Breast epithelium (tissue), 4 donors: Measurements from ENCODE around the gene VDAC1. TPM values are rescaled to one million over a fixed set of nuclear protein-coding genes. Genes with fewer than 3 reads are reported as not detected.
"Not testable (repeated sequence)": the region's sequence is repeated elsewhere in the genome, so short reads cannot be mapped to it uniquely, and the experiment has no call there.

Experiments used
- DNase-seq, 2 donors: peaks; one replicate each; pipeline ENCODE4 v3.0.0-alpha.2; 2019; ENCODE audit warnings: low spot score in 2 of 2
- H3K27ac ChIP-seq, 2 donors: fragments of 200-600 bp; sonication (generic) in 1 of 2; one replicate each; pipeline ENCODE4 v1.5.1; 2016 to 2019; ENCODE audit warnings: mild to moderate bottlenecking in 1 of 2
- H3K27me3 ChIP-seq, 2 donors: fragments of 200-600 bp; sonication (generic) in 1 of 2; one replicate each; pipeline versions ENCODE4 v1.5.1 to v1.6.0; 2017 to 2019; ENCODE audit warnings: control low read depth in 1 of 2, mild to moderate bottlenecking in 1 of 2
- H3K36me3 ChIP-seq: fragments of 200-600 bp; one replicate; pipeline ENCODE4 v1.5.1; 2019
- H3K4me1 ChIP-seq, 2 donors: fragments of 200-600 bp; sonication (generic); one replicate each; pipeline ENCODE4 v1.5.1; 2016 to 2019; ENCODE audit warnings: control low read depth in 1 of 2
- H3K4me3 ChIP-seq, 3 donors: fragments of 200-600 bp; sonication (generic); 1 replicate in 2 of 3; 2 replicates in 1 of 3; pipeline ENCODE4 v1.5.1; 2016 to 2019; ENCODE audit warnings: mild to moderate bottlenecking in 3 of 3, moderate library complexity in 2 of 3
- H3K9me3 ChIP-seq, 2 donors: fragments of 200-600 bp; sonication (generic) in 1 of 2; one replicate each; pipeline ENCODE4 v1.5.1; 2016 to 2019; ENCODE audit warnings: control low read depth in 1 of 2
- POLR2A ChIP-seq: fragments of 450-650 bp; IDR thresholded peaks from one replicate; pipeline ENCODE4 v1.6.1; 2016; ENCODE audit warnings: antibody characterized with exemption, mild to moderate bottlenecking, moderate library complexity
- POLR2AphosphoS5 ChIP-seq, 3 donors: sonication (generic); formaldehyde crosslinking; IDR thresholded peaks; one replicate each; pipeline ENCODE4 v1.6.1; 2017; ENCODE audit warnings: antibody characterized with exemption in 3 of 3
- intact Hi-C: fragments of 100-400 bp; cut with DNase I; formaldehyde crosslinking; loops from one replicate; pipeline ENCODE4 v1.15.1; 2023; ENCODE audit warnings: low total_unique reads
- total RNA-seq, 3 donors: library from RNA; depleted of rRNA; stranded (reverse); fragments of >200 nt; gene quantifications; one replicate each; pipeline ENCODE4 v1.1.0, GENCODE V29; 2016
- TF ChIP-seq, protein P1 (sequence below), 3 donors: fragments of 450-650 bp; IDR thresholded peaks; one replicate each; pipeline ENCODE4 v1.5.1; 2016 to 2017; ENCODE audit warnings: antibody characterized with exemption in 3 of 3, mild to moderate bottlenecking in 3 of 3, moderate library complexity in 3 of 3

Gene VDAC1
- total RNA-seq, 3 donors from 2014 or later, result 113 to 141 (median 118) TPM

DNA sequence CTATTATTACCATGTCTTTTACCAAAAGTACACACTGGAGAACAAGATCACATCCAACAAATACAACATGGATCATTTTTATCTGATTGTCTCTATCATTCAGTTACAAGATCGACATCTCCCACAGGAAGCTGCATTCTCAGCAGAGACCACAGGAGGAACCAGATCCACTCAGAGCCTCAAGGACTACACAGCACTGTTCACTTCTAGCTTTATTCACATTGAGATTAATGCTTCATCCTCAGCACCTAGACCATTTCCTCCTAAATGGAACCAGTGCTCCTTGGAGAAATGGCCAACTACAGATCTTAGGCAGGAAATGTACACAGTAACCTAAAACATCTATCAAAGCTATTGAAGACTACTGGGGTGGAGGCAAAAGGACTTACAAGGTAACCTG lies 23.1 kb downstream of the VDAC1 start:
- H3K36me3 ChIP-seq, result no peaks in the 10 kb centered on the region
- H3K27me3 ChIP-seq, result no peaks in the 10 kb centered on the region
- no peaks in the 10 kb centered on the region for H3K4me1 ChIP-seq
- intact Hi-C loops, result no loop called here
- no peaks in the 10 kb centered on the region for H3K9me3 ChIP-seq
- TF ChIP-seq POLR2A (no peak), POLR2AphosphoS5 (IDR thresholded peaks at IDR 0.05) (no peak)
- TF ChIP-seq, protein P1, sequence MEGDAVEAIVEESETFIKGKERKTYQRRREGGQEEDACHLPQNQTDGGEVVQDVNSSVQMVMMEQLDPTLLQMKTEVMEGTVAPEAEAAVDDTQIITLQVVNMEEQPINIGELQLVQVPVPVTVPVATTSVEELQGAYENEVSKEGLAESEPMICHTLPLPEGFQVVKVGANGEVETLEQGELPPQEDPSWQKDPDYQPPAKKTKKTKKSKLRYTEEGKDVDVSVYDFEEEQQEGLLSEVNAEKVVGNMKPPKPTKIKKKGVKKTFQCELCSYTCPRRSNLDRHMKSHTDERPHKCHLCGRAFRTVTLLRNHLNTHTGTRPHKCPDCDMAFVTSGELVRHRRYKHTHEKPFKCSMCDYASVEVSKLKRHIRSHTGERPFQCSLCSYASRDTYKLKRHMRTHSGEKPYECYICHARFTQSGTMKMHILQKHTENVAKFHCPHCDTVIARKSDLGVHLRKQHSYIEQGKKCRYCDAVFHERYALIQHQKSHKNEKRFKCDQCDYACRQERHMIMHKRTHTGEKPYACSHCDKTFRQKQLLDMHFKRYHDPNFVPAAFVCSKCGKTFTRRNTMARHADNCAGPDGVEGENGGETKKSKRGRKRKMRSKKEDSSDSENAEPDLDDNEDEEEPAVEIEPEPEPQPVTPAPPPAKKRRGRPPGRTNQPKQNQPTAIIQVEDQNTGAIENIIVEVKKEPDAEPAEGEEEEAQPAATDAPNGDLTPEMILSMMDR (IDR thresholded peaks at IDR 0.05), result no peak
- H3K27ac ChIP-seq, result no peak overlapping the region
- no peak for DNase-seq
- H3K4me3 ChIP-seq, result no peak overlapping the region

DNA sequence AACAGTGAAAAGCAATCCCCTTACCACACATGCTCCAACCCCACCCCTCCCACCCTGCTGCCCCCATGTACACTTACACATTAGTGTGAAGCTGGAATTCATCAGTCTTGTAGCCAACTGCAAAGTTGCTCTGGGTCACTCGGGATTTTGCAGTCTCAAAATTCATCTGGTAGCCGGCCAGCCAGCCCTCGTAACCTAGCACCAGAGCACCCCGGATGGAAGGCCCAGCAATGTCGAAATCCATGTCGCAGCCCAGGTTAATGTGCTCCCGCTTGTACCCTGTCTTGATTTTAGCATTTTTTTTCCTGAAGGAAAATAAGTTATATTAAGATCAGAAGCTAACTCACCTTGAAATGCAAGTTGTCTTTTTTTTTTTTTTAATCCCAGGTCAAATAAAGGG lies 24.1 kb downstream of the VDAC1 start:
- DNase-seq, result no peak
- Histone ChIP-seq H3K27me3 (no peaks in the 10 kb centered on the region), H3K36me3 (no peaks in the 10 kb centered on the region)

DNA sequence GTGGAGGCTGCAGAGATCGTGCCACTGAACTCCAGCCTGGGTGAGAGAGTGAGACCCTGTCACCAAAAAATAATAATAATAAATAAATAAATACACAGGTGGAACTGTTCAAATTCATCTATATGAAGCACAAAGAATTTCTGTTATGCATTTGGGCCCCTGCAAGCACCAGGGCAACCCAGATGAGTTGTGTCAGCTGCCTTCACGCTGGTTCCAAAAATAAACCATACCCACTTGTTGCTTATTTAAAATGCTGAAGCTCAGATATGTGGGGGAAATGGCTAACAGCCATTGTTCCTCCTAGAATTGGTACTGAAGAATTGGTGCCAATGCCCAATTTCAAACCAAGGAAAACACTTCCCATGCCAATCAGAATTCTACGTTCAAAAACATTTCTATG lies 25.8 kb downstream of the VDAC1 start:
- H3K36me3 ChIP-seq, result peaks cover 3% of the 10 kb centered on the region
- no peak for DNase-seq

More for the DNA sequence above, 24.1 kb downstream of the VDAC1 start:
- Histone ChIP-seq H3K27ac (no peak overlapping the region), H3K9me3 (no peaks in the 10 kb centered on the region), H3K4me3 (no peak overlapping the region), H3K4me1 (no peaks in the 10 kb centered on the region)
- no peak for TF ChIP-seq POLR2AphosphoS5 (IDR thresholded peaks at IDR 0.05)
- TF ChIP-seq, protein P1 (IDR thresholded peaks at IDR 0.05), result no peak
- TF ChIP-seq POLR2A, result no peak
- intact Hi-C loops, result no loop called here

DNA sequence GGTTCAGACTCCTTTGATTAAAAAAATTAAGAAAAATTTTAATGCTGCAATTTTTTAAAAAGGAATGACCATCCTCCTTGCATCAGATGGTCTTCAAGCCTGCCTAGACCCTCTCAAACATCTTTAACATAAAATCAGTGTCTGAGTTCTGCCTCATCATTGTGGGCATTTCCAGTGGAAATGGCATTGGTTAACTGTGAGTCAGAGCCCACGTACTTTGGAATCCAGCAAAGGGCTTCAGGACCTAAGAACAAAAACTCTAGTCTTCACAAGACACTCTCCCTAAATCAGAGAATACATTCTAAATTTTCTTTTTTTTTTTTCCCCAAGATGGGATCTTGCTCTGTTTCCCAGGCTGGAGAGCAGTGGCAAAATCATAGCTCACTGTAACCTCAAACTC lies 26.9 kb downstream of the VDAC1 start:
- H3K9me3 ChIP-seq, result no peaks in the 10 kb centered on the region
- H3K27ac ChIP-seq, result no peak overlapping the region
- no peaks in the 10 kb centered on the region for H3K4me1 ChIP-seq
- TF ChIP-seq POLR2A (no peak), POLR2AphosphoS5 (IDR thresholded peaks at IDR 0.05) (no peak)
- TF ChIP-seq, protein P1 (IDR thresholded peaks at IDR 0.05), result no peak
- no peak overlapping the region for H3K4me3 ChIP-seq
- H3K36me3 ChIP-seq, result peaks cover 3% of the 10 kb centered on the region
- intact Hi-C loops, result no loop called here
- H3K27me3 ChIP-seq, result no peaks in the 10 kb centered on the region
- no peak for DNase-seq

More for the DNA sequence above, 25.8 kb downstream of the VDAC1 start:
- no peak overlapping the region for H3K4me3 ChIP-seq
- H3K4me1 ChIP-seq, result no peaks in the 10 kb centered on the region
- TF ChIP-seq, protein P1 (IDR thresholded peaks at IDR 0.05), result no peak
- TF ChIP-seq POLR2AphosphoS5 (IDR thresholded peaks at IDR 0.05) (no peak), POLR2A (no peak)
- no peaks in the 10 kb centered on the region for H3K27me3 ChIP-seq
- H3K27ac ChIP-seq, result no peak overlapping the region
- H3K9me3 ChIP-seq, result no peaks in the 10 kb centered on the region
- intact Hi-C loops, result no loop called here

DNA sequence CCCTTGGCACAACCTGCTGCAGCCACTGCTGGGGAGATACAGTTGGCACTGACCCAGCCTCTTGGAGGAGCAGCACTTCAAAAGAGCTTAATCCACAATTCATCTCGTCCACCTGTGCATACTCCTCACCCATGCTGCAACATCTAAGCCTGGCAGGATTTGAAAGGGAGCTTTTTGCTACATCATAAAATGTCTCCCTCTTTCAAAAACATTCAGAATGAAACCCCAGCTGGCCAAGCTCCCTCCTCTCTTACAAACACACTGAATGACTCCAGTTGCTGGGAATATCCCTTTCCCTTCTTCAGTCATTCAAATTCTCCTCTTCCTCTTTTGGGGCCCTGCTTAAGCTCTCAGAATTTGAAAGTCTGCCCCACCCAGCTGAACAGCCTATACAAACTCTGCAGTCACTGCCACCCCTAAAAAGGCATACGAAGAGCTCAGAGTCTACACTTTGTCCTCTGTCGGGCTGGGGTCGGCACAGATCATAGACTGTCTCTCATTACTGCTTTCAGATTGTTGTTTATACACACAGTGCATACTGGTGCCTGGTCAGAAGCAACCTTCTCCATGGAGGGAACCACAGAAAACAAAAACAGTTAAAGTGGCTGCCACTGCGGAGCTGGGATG lies 27.5 kb downstream of the VDAC1 start:
- Histone ChIP-seq H3K4me3 (no peak overlapping the region), H3K27me3 (no peaks in the 10 kb centered on the region), H3K9me3 (no peaks in the 10 kb centered on the region), H3K36me3 (peaks cover 3% of the 10 kb centered on the region), H3K4me1 (no peaks in the 10 kb centered on the region), H3K27ac (no peak overlapping the region)
- TF ChIP-seq POLR2AphosphoS5 (IDR thresholded peaks at IDR 0.05), result no peak
- no peak for TF ChIP-seq POLR2A
- TF ChIP-seq, protein P1 (IDR thresholded peaks at IDR 0.05), result no peak
- DNase-seq, result no peak
- intact Hi-C loops, result no loop called here

DNA sequence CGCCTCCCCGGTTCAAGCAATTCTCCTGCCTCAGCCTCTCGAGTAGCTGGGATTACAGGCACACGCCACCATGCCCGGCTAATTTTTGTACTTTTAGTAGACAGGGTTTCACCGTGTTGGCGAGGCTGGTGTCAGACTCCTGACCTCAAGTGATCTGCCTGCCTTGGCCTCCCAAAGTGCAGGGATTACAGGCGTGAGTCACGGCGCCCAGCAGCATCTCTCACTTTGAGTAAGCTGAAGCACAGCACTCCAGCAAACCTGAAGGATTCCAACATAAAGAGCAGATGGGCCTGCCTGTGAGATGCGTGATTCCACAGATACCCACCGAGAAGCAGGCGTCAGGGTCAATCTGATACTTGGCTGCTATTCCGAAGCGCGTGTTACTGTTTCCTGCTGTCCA lies 29.2 kb downstream of the VDAC1 start:
- intact Hi-C loops, result not testable (repeated sequence)

More for the DNA sequence above, 29.2 kb downstream of the VDAC1 start:
- DNase-seq, H3K27me3 ChIP-seq, H3K4me3 ChIP-seq, H3K4me1 ChIP-seq, H3K36me3 ChIP-seq, H3K27ac ChIP-seq, H3K9me3 ChIP-seq: not testable (repeated sequence)
